Gastrocnemius medialis (tissue), 4 donors: ENCODE results near the gene GRK1.

Experiments used
- CTCF ChIP-seq, 5 experiments: fragments of 450-650 bp in 3 of 5; fragments of 200-600 bp in 2 of 5; sonication (generic) in 2 of 5; IDR thresholded peaks in 4 of 5; conservative IDR thresholded peaks in 1 of 5; 1 replicate in 4 of 5; 2 replicates in 1 of 5; pipeline ENCODE4 v1.5.1; 2016 to 2019; ENCODE audit warnings: antibody characterized with exemption in 5 of 5, mild to moderate bottlenecking in 3 of 5, moderate library complexity in 3 of 5
- POLR2A ChIP-seq, 2 donors: fragments of 450-650 bp; IDR thresholded peaks; one replicate each; pipeline ENCODE4 v1.6.1; 2017; ENCODE audit warnings: antibody characterized with exemption in 2 of 2, mild to moderate bottlenecking in 2 of 2, moderate library complexity in 2 of 2

- TF ChIP-seq CTCF (IDR thresholded peaks at IDR 0.05 in 4 of 5, conservative IDR thresholded peaks at IDR 0.05 in 1 of 5) (no peak), POLR2A (IDR thresholded peaks at IDR 0.05) (no peak)
Measured at GRCh38 chr13:113783966-113784644, 117.1 kb downstream of the GRK1 start.
